GM19463 (cell line): ENCODE results near the gene TMEM144.
"Not testable (repeated sequence)": the region's sequence is repeated elsewhere in the genome, so short reads cannot be mapped to it uniquely, and the experiment has no call there.

Experiments
- ATAC-seq: cut with Tn5 transposase; IDR thresholded peaks from one replicate; pipeline ENCODE4 v1.9.1; 2021; ENCODE audit warnings: mild to moderate bottlenecking, moderate library complexity; ENCODE audit not compliant: unreplicated experiment

TMEM144 gene

DNA sequence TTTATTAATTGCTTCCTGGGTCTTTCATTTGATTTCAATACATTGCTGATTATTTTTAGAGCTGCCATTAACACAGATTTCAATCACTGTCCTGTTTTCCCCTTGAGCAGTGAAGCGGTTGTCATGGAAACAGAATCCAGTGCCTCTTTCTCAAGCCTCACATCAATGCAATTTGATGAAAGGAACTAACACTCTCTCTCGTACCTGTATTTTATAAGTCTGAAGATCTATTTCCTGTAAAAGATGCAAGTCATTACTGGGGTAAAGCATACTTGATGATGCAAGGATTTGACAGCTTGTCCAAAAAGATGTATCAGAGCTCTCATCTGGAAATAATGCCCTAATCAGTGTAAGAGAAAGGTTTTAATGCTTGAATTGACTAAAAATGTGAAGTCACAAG lies 19.6 kb upstream of the TMEM144 start:
- ATAC-seq: no peak

DNA sequence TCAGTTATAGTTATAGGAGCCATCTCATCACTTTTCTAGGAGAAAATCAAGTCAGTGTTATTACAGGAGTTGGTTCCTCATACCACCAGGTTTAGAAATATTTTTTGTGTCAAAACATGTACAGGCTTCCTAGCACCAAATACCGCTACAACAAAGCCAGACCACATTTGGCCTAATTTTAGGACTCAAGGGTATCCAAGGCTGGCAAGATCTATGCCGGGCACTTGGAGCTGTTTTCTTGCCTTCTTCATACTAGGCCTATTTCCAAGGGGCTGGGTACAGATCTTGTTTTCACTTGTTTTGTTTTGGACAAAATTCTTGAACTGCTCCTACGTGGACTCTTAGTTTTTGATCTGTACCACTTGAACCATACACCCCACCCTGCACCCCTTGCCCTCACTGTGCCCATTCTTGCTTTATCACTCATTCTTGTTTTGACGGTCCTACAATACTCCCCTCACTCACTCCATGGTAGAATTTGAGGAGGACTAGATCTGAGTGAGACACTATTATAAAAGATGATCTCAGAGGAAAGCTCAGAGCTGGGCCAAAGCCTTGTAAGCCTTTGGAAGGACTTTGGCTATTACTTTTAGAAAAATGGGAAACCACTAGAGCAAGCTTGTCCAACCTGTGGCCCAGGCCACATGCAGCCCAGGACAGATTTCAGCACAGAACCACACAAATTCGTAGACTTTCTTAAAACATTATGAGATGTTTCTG lies 17.7 kb upstream of the TMEM144 start:
- ATAC-seq: no peak

DNA sequence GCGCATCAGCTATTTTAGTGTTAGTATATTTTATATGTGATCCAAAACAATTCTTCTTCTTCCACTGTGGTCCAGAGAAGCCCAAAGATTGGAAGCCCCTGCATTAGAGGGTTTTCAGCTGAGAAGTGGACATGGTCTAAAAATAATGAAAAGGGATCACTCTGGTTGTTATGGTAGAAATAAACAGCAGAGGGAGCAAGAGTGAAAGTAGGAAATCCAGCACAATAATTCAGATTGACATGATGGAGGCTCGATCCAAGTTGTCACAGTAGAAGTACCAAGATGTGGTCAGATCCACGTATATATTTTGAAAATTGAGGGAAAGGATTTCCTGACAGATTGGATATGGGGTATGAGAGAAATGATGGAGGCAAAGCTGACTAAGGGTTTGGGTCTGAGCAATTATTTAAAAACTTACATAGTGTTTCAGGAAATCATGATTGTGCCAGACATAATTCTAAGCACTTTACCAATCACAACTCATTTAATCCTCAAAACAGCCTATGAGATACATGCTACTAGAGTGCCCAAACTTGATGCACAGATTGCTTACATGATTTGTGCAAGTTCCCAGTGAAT lies 17.0 kb upstream of the TMEM144 start:
- ATAC-seq: peak; percentile 52

DNA sequence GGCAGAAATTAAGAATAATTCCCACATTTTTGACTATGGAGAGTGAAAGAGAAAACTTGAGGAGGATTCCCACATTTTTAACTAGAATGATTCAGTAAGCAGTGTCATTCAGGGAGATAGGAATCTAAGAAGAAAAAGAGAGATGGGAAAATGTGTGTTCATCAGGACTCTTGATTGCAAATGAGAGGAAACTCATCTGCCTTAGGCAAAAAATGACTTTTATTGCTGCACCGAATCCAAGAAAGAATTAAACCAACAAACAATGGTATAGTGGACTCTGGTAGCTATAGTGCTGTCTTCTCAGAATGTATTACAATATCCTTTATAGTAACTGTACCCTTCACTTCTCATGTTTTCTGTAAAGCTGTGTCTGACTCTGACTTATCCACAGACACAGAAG lies 15.0 kb upstream of the TMEM144 start:
- ATAC-seq: no peak

DNA sequence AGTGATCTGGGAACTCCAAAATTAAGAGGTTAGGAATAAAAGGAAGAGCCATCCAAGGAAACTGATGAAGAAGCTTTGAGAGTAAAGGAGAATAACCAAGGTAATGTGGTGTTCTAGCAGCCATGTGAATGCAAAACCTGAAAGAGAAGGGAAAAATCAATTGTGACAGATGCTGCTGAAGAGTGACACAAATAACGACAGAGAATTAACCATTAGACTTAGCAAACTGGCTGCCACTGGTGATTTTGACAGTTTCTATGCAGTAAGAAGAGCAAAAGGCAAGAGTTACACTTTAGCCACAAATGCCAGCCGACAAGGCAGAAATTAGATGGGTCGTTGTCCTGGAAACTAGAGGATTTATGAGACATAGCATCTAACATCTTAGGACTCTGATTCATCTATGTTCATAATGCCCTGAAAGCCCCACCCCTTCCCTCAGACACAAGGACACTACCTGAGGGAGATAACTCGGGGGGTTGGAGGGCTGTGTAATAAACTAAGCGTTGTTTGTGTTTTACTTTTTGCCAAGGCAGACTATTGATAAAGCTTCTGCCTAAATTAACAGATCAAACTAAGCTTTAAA lies 13.0 kb upstream of the TMEM144 start:
- ATAC-seq: no peak

GRCh38 chr4:158200214-158200613 lies 10.1 kb upstream of the TMEM144 start:
- no peak for ATAC-seq

DNA sequence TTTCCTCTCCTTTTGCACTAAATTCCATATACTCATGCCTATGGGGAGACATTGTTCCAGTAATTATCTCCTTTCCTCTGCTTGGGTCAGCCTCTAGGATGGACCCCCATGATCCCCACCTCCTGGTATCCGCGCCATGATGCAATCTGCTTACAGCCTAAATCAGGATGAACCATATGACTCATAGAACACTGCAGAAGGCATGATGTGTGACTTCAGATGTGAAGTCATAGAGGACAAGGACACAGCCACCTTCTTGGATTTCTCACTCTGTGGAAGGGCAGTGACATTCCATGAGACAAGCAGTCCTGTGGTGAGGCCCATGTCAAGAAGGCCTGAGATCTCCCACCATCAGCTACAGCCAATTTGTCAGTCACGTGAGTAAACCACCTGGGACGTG lies 9.0 kb upstream of the TMEM144 start:
- ATAC-seq: no peak

GRCh38 chr4:158201876-158202275 lies 8.4 kb upstream of the TMEM144 start:
- ATAC-seq: no peak

- ATAC-seq: no peak
Measured at GRCh38 chr4:158202481-158202880, 7.8 kb upstream of the TMEM144 start.

- no peak for ATAC-seq
Measured at GRCh38 chr4:158203436-158203835, 6.8 kb upstream of the TMEM144 start.

DNA sequence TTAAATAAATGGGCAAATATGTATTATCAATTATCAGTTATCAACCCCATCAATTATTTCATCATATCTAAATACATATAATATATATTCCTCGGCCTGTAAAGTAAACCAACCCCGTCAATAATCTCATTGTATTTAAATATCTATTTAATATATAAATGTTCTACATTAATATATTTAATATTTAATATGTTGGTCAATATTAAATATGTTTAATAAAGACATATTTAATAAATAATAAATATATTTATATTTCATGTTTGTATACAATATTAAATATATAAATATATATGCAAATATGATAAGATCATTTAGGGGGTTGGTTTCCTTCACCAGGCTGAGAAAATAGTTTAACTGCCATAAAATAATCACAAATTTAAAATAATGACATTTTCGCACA lies 6.4 kb upstream of the TMEM144 start:
- ATAC-seq: no peak

- peak; percentile 34 for ATAC-seq
Measured at GRCh38 chr4:158208963-158209640, 1.2 kb upstream of the TMEM144 start.

DNA sequence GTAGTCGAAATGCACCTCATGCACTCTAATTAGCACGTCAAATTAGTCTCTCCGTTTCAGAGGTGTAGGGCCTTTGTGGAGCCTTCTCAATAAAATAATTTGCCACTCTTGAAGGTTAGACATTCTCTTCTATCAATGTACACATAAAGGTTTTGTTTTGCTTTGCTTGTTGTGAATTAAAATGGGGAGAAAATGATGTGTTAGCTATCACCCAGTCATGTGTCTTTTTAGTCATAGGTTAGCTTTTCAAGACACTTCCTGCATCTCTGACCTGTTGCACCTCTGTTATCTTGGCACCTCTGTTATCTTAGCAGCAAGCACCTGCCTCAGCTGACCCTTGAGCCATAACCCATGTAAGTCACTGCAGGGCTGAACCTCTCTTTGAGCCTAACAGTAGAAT lies 936 bp downstream of the TMEM144 start:
- ATAC-seq: no peak

DNA sequence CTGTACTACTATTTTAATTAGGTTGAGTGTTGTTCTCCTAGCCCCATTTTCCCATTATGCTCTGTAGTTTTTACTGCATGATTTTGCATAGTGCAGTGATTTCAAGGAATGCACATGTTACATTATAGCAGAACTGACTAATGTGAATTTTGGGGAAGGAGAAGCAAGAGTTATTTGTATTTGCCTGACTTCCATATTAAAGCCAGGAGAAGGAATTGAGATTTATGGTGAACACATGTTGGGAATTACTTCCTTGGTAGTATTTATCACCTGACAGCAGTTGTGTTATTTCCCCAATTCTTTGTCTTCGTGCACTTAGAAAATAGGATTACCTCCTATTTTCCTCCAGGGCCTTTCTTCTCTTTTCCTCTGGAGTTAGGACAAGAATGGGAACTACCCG lies 3.2 kb downstream of the TMEM144 start:
- ATAC-seq: no peak

DNA sequence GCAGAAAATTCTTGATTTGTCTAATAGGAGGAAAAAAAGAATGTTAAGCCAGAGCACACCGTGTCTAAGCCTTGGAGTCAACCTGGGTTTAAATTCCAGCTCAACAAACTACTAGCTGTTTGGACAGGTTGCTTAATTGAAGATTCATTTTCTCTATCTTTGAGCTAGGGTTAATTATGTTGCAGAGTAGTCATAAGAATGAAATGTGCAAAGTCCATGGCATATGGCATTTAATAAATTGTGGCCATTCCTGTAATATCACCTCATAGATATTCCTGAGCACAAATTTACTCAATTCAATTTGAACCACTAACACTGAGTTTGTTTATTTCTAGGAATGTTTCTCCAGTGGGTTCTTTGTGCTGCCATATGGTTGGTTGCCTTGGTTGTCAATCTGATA lies 4.6 kb downstream of the TMEM144 start:
- ATAC-seq: no peak

GRCh38 chr4:158217763-158218162 lies 7.5 kb downstream of the TMEM144 start:
- no peak for ATAC-seq

DNA sequence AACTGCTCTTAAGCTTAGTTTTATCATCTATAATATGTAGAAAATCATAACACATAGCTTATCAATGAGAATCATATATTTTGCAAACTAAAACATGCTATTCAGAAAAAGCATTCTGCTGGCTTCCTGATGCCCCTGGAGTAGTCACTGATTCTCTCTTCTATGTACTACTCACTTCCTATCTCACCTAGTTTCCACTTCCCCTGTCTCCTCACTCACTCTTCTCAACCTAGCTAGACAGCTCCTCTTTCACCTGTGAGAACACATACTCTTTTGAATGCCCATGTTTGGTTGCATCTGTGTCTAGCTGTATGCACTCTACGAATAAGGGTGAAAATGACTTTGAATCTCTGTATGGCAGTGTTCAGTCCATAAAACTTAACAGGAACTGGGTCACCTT lies 9.3 kb downstream of the TMEM144 start:
- ATAC-seq: no peak

- not testable (repeated sequence) for ATAC-seq
Measured at GRCh38 chr4:158224318-158224717, 14.0 kb downstream of the TMEM144 start.

DNA sequence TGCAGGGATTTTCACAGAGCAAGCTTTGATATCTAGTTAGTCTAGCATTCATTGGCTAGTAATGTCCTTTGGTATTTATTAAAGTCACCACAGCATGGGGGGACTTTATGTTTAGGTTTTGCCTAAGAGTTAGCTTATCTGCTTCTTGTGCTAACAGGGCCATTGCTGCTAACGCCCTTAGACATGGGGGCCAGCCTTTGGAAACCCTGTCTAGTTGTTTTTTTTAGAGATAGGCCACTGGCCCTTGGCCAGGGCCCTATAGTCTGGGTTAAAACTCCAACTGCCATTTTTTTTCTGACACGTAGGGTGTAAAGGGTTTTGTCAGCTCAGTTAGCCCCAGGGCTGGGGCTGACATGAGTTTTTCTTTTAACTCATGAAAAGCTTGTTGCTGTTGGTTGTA lies 14.7 kb downstream of the TMEM144 start:
- not testable (repeated sequence) for ATAC-seq

GRCh38 chr4:158227880-158228279 lies 17.6 kb downstream of the TMEM144 start:
- ATAC-seq: not testable (repeated sequence)

DNA sequence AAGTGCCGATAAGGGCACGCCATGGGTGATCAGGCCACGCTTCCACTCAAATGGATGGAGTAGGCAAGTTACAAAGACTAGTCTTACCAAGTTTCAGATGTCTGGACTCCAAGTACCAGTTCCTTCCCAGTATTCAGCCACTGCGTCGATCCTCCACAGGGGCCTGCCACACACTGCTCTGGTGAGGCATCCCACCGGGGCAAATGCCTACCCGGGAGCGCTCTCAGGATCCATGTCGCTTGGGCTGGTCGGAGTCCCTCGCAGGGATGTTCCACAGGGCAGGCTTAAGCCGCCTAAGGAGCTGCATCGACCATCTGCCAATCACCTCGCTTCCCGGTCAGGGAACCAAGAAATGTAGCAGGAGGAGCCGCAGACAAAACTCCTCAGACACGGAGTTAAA lies 18.1 kb downstream of the TMEM144 start:
- not testable (repeated sequence) for ATAC-seq

- ATAC-seq: no peak
Measured at GRCh38 chr4:158229768-158230167, 19.5 kb downstream of the TMEM144 start.
